NCI-H2196 treated with DMSO at 0.1 percent for 48 hours (cell line): ENCODE data around the gene CRYBA1.
"Not testable (repeated sequence)": the region's sequence is repeated elsewhere in the genome, so short reads cannot be mapped to it uniquely, and the experiment has no call there.

ENCODE experiments used
- DNase-seq: peaks from one replicate; lab custom pipeline; 2025; ENCODE audit not compliant: unreplicated experiment; lab: John Stamatoyannopoulos, UW

The CRYBA1 gene

GRCh38 chr17:29246628-29247027, at the start of gene CRYBA1:
Gene CRYBA1, plus strand, starts transcription at chr17:29246859. Its CDS starts 5 bp downstream, at chr17:29246864.
- no peak for DNase-seq

GRCh38 chr17:29197516-29198272, 49.0 kb upstream of the CRYBA1 start:
- no peak for DNase-seq

- not testable (repeated sequence) for DNase-seq
Observed at GRCh38 chr17:29204068-29204804, 42.4 kb upstream of the CRYBA1 start.

- DNase-seq, result no peak
Observed at GRCh38 chr17:29205047-29205446, 41.6 kb upstream of the CRYBA1 start.

DNA sequence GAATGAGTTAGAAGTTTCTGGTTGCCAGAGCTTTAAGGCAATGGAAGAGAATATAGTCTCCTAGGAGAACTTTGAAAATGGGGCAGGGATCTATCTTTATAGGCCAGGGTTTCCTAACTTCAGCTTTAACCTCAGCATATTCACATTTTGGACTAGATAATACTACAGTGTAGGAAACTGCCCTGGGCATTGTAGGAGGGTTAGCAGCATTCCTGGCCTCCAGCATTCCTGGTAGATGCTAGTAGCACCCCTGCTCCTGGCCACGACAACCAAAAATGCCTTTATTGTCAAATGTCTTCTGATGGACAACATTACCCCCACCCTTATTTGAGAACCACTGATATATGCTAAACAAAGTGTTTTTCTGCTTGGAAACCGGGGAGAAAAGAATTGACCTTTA, 38.7 kb upstream of the CRYBA1 start:
- no peak for DNase-seq

GRCh38 chr17:29209073-29209472, 37.6 kb upstream of the CRYBA1 start:
- DNase-seq, result no peak

DNA sequence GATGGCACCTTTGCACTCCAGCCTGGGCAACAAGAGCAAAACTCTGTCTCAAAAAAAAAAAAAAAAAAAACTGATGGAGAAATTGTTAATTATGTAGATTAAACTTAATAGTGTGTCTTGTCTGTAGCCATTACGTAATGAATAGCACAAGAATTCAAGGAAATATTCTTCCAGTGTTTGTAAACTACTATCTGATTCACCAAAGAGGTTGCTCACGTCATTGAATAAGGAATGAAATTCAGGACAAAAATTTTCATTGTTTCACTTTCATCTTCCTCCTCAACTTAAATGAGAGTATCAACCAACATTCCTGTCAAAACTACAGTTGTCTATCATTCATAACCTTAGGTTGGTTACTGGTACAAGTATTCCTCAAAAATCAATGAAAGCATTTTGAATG, 35.8 kb upstream of the CRYBA1 start:
- DNase-seq, result no peak

DNA sequence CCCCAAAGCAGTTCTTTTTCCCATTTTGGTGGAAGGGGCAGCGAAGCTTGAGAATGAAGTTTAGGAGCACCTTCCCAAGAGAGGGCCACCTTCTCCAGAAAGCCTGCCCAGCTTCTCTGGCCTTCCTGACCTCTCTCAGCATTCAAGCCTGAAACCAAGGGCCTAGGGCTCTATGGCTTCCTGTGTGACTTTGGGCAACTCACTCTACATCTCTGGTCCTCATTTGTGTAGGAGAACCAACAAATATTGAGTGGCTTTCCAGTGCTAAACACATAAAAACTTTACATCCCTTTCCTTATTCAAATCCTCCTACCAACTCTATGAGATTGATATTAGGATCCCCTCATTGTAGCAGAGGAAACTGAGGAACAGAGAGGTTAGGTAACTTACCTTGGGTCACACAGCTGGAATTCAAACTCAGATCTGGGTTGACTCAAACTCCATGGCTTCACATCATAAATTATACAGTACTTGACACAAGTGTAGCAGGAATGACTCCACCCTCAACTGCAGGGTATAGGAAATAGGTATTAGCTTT, 34.5 kb upstream of the CRYBA1 start:
- DNase-seq, result no peak

GRCh38 chr17:29212681-29213121, 34.0 kb upstream of the CRYBA1 start:
- no peak for DNase-seq

- no peak for DNase-seq
Observed at GRCh38 chr17:29214215-29215146, 32.2 kb upstream of the CRYBA1 start.

GRCh38 chr17:29215174-29215573, 31.5 kb upstream of the CRYBA1 start:
- DNase-seq, result no peak

DNA sequence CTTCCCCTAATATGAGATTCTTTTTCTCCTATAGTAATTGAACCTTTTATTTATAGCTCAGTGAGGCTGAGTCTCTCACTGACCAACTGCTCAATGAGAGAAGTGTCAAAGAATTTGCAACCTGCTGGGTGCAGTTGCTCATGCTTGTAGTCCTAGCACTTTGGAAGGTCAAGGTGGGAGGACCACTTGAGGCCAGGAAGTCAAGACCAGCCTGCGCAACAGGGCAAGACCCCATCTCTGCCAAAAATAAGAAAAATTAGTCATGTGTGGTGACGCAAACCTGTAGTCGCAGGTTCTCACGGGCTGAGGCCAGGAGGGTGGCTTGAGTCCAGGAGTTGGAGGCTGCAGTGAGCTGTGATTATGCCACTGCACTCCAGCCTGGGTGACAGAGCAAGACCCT, 30.9 kb upstream of the CRYBA1 start:
- no peak for DNase-seq

- DNase-seq, result no peak
Observed at GRCh38 chr17:29216181-29216580, 30.5 kb upstream of the CRYBA1 start.

GRCh38 chr17:29216856-29217255, 29.8 kb upstream of the CRYBA1 start:
- no peak for DNase-seq

DNA sequence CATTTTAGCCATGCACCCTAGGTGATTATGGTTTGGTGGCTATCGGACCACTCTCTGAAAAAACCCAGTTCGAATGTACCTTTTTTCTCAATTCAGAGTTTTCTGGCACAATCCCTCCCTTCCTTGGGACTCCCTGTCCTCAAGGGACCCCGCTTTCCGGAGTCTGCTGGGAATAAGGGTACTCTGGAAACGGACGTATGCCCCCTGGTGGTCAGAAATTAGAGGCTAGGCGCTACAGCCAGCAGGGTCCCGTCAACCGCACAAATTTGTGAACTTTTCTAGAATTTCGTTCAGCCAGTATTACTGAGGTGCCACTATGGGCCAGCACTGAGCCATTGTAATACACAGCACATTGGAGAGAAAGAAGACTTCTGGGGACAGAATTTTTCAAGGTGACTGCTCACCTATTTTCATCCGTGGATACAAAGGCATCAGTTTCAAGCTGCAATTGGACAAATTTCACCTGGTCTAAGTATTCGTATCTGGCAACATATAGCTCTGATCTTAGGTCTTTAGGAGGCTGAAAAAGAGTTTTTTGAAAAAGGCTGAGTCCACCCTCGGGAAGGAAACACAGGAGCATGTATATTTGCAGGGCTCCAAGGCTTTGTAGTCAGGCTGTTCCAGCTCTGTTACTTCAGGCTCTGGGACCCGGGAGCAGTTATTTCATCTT, 27.1 kb upstream of the CRYBA1 start:
- DNase-seq, result no peak

DNA sequence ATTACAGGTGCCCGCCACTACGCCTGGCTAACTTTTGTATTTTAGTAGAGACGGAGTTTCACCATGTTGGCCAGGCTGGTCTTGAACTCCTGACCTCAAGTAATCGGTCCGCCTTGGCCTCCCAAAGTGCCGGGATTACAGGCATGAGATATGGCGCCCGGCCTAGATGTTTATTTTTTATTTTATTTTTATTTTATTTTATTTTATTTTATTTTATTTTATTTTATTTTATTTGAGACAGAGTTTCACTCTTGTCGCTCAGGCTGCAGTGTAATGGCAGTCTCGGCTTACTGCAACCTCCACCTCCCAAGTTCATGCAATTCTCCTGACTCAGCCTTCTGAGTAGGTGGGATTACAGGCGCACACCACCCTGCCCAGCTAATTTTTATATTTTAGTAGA, 25.3 kb upstream of the CRYBA1 start:
- DNase-seq, result not testable (repeated sequence)

DNA sequence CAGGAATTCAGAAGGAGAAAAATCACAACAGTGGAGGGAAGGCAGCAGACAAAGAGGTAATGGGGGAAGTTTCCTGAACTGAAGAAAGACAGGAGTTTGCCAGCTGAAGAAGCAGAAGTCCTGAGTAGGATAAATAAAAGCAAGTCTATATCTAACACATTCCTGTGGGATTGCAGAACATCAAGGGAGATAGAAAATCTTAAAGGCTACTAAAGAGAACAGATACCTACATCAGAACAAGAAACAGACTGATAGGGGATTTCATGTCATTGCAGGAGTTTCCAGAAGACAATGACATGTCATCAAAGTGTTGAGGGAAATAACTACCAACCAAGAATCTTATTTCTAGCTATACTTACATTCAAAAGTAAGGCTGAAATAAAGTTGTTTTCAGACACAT, 21.3 kb upstream of the CRYBA1 start:
- no peak for DNase-seq

- DNase-seq, result no peak
Observed at GRCh38 chr17:29233301-29233700, 13.4 kb upstream of the CRYBA1 start.

DNA sequence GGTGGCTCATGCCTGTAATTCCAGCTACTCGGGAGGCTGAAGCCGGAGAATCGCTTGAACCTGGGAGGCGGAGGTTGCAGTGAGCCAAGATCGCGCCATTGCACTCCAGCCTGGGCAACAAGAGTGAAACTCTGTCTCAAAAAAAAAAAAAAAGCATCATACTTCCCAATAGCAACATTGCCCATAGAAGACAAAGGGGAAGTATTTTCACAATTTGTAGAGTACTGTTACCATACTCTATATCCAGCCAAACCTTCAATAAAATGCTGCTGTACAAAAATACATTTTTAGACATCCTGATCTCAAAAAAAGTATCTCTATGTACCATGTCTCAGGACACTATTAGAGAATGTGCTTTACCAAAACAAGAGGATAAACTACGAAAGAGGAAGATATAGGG, 11.7 kb upstream of the CRYBA1 start:
- not testable (repeated sequence) for DNase-seq

- DNase-seq, result no peak
Observed at GRCh38 chr17:29235904-29236303, 10.8 kb upstream of the CRYBA1 start.
